ENCODE results near the gene ZNF155. TPM values are rescaled to one million over a fixed set of nuclear protein-coding genes. Genes with fewer than 3 reads are reported as not detected.
A peak's percentile ranks its signal among the peaks of the same experiment; 100 is the strongest.

The ZNF155 gene
- total and polyA plus RNA-seq, 10 of the 15 experiments (the other 5 are each of a cell fraction or from before 2014, with no cell fraction given), result 2.4 to 12.2 (median 5.6) TPM

GRCh38 chr19:43934985-43935708 is 48.8 kb upstream of the ZNF155 start, which contains the start of gene ZNF45 (continued):
- TF ChIP-seq BCLAF1 (IDR thresholded peaks at IDR 0.05) (no peak), JUNB (IDR thresholded peaks at IDR 0.05) (no peak), NBN (IDR thresholded peaks at IDR 0.05) (no peak), KAT2A (conservative IDR thresholded peaks at IDR 0.05; ENCODE audit: control insufficient read depth, low read depth, low read length) (no peak), RB1 (IDR thresholded peaks at IDR 0.05; ENCODE audit: borderline replicate concordance) (peak; percentile 61; the same call in 1 of the 2 replicates), SIN3A (IDR thresholded peaks at IDR 0.05; ENCODE audit: low read depth, low read length) (0 out of 2 replicates have a peak, but pooled peaks have one; percentile 53), MAX (IDR thresholded peaks at IDR 0.05; ENCODE audit: low read depth, low read length) (no peak), FOS (IDR thresholded peaks at IDR 0.05; ENCODE audit: borderline replicate concordance, extremely low read depth, insufficient read length) (no peak), POU2F2 (IDR thresholded peaks at IDR 0.05; ENCODE audit: borderline replicate concordance, low read depth, low read length) (no peak), STAT3 (IDR thresholded peaks at IDR 0.05; ENCODE audit: low read depth, low read length) (no peak), POLR2A (IDR thresholded peaks at IDR 0.05; ENCODE audit: low read depth, low read length) (peak; percentile 61; the same call in 1 of the 2 replicates), ETV6 (conservative IDR thresholded peaks at IDR 0.05 in 1 of 2, IDR thresholded peaks at IDR 0.05 in 1 of 2; ENCODE audit: borderline replicate concordance in 1 of 2, low read depth in 1 of 2) (no peak; a peak in 1 of 4 replicates), TBL1XR1 (IDR thresholded peaks at IDR 0.05; ENCODE audit: low read depth, low read length) (no peak), MTA3 (IDR thresholded peaks at IDR 0.05; ENCODE audit: borderline replicate concordance, low read length) (no peak), HDAC2 (IDR thresholded peaks at IDR 0.05) (no peak), RELA (IDR thresholded peaks at IDR 0.05; ENCODE audit: borderline replicate concordance, partially characterized antibody) (no peak), NR2C1 (IDR thresholded peaks at IDR 0.05) (peak; percentile 63), RBBP5 (conservative IDR thresholded peaks at IDR 0.05) (no peak), EZH2 (IDR thresholded peaks at IDR 0.05; ENCODE audit: borderline replicate concordance, control insufficient read depth, low read depth, low read length) (no peak), CHD4 (IDR thresholded peaks at IDR 0.05) (no peak), IKZF2 (IDR thresholded peaks at IDR 0.05) (peak; percentile 41 to 52; a peak in 2 of 4 replicates), FOXM1 (IDR thresholded peaks at IDR 0.05; ENCODE audit: low read depth, low read length) (no peak), SRF (IDR thresholded peaks at IDR 0.05; ENCODE audit: low read depth in 2 of 2, low read length in 2 of 2) (0 out of 4 replicates have a peak, but pooled peaks of 1 of the 2 experiments have one; percentile 8), ZNF592 (IDR thresholded peaks at IDR 0.05) (no peak)
